Measurements from ENCODE around the gene RBM45.

RBM45 gene

GRCh38 chr2:178160601-178161000 lies 48.4 kb downstream of the RBM45 start:
- TF ChIP-seq CTCF (IDR thresholded peaks at IDR 0.05; ENCODE audit: low read depth, low read length, missing control alignments) = no peak
- H3K4me3 ChIP-seq (ENCODE audit: low read depth, low read length) = no peak overlapping the region
- no peak for DNase-seq (ENCODE audit: low read depth)

GRCh38 chr2:178163395-178163794 lies 51.2 kb downstream of the RBM45 start:
- no peak for DNase-seq (ENCODE audit: low read depth)

GRCh38 chr2:178163911-178164310 lies 51.7 kb downstream of the RBM45 start:
- TF ChIP-seq CTCF (IDR thresholded peaks at IDR 0.05; ENCODE audit: low read depth, low read length, missing control alignments) = no peak
- DNase-seq (ENCODE audit: low read depth) = no peak
- no peak overlapping the region for H3K4me3 ChIP-seq (ENCODE audit: low read depth, low read length)

More at GRCh38 chr2:178163395-178163794, 51.2 kb downstream of the RBM45 start:
- TF ChIP-seq CTCF (IDR thresholded peaks at IDR 0.05; ENCODE audit: low read depth, low read length, missing control alignments) = no peak
- no peak overlapping the region for H3K4me3 ChIP-seq (ENCODE audit: low read depth, low read length)

GRCh38 chr2:178173657-178174056 lies 61.4 kb downstream of the RBM45 start:
- DNase-seq (ENCODE audit: low read depth) = no peak
- no peak overlapping the region for H3K4me3 ChIP-seq (ENCODE audit: low read depth, low read length)
- no peak for TF ChIP-seq CTCF (IDR thresholded peaks at IDR 0.05; ENCODE audit: low read depth, low read length, missing control alignments)

- H3K4me3 ChIP-seq (ENCODE audit: low read depth, low read length) = no peak overlapping the region
- no peak for DNase-seq (ENCODE audit: low read depth)
- no peak for TF ChIP-seq CTCF (IDR thresholded peaks at IDR 0.05; ENCODE audit: low read depth, low read length, missing control alignments)
Measured at GRCh38 chr2:178177066-178177679, 64.9 kb downstream of the RBM45 start.

All from GM12864 (cell line).